Smooth muscle cell (in vitro differentiated cells): ENCODE data around the gene KIF1B. TPM values are rescaled to one million over a fixed set of nuclear protein-coding genes. Genes with fewer than 3 reads are reported as not detected.
"Not testable (repeated sequence)": the region's sequence is repeated elsewhere in the genome, so short reads cannot be mapped to it uniquely, and the experiment has no call there.

Source experiments
- DNase-seq: peaks from one replicate; lab custom pipeline; 2025; ENCODE audit not compliant: unreplicated experiment; lab: John Stamatoyannopoulos, UW
- H2AFZ ChIP-seq: fragments of 200-600 bp; sonication (generic); 2 replicates; pipeline ENCODE4 v1.6.0; 2016; ENCODE audit warnings: antibody characterized with exemption, low read depth, mild to moderate bottlenecking
- H3F3A ChIP-seq: fragments of 200-600 bp; sonication (generic); 2 replicates; pipeline ENCODE4 v1.6.0; 2017; ENCODE audit warnings: antibody characterized with exemption, low read depth
- H3K27ac ChIP-seq: fragments of 200-600 bp; sonication (generic); 2 replicates; pipeline ENCODE4 v1.5.1; 2016; ENCODE audit warnings: low read depth, mild to moderate bottlenecking
- H3K27me3 ChIP-seq: fragments of 200-600 bp; sonication (generic); 2 replicates; pipeline ENCODE4 v1.6.1; 2016; ENCODE audit warnings: low read depth, mild to moderate bottlenecking
- H3K36me3 ChIP-seq: fragments of 200-600 bp; sonication (generic); 2 replicates; pipeline ENCODE4 v1.5.1; 2016; ENCODE audit warnings: low read depth
- H3K4me1 ChIP-seq: fragments of 200-600 bp; sonication (generic); 2 replicates; pipeline ENCODE4 v1.5.1; 2016; ENCODE audit warnings: low read depth
- H3K4me2 ChIP-seq: fragments of 200-600 bp; sonication (generic); 2 replicates; pipeline ENCODE4 v1.6.0; 2016; ENCODE audit warnings: mild to moderate bottlenecking
- H3K4me3 ChIP-seq: fragments of 200-600 bp; sonication (generic); 2 replicates; pipeline ENCODE4 v1.5.1; 2016; ENCODE audit warnings: mild to moderate bottlenecking
- H3K79me2 ChIP-seq: fragments of 200-600 bp; sonication (generic); 2 replicates; pipeline ENCODE4 v1.6.0; 2016; ENCODE audit warnings: low read depth, mild to moderate bottlenecking
- H3K9ac ChIP-seq: fragments of 200-600 bp; sonication (generic); 2 replicates; pipeline ENCODE4 v1.6.0; 2016; ENCODE audit warnings: low read depth
- H3K9me3 ChIP-seq: fragments of 200-600 bp; sonication (generic); replicated peaks from 2 replicates; pipeline ENCODE4 v1.5.1; 2016; ENCODE audit warnings: low read depth
- H4K20me1 ChIP-seq: fragments of 200-600 bp; sonication (generic); 2 replicates; pipeline ENCODE4 v1.6.0; 2016; ENCODE audit warnings: low read depth
- WGBS: methylation state at CpG from one replicate; pipeline ENCODE4 v1.1.7; 2016; ENCODE audit warnings: low lambda C conversion rate; 5-methylcytosine and 5-hydroxymethylcytosine counted together
- polyA plus RNA-seq: library from polyadenylated mRNA; unstranded; fragments of >200 nt; fragmentation: Nextera tagmentation; extraction: Ambion mirVana; gene quantifications from 2 replicates; pipeline ENCODE4 v1.2.1, GENCODE V29; 2016
- total RNA-seq: library from RNA; depleted of rRNA; stranded (reverse); fragments of >200 nt; gene quantifications from 2 replicates; pipeline ENCODE4 v1.2.3, GENCODE V29; 2014
- TF ChIP-seq, protein P1 (sequence below): fragments of 200-600 bp; sonication (generic); IDR thresholded peaks from 2 replicates; pipeline ENCODE4 v1.5.1; 2017; ENCODE audit warnings: borderline replicate concordance, mild to moderate bottlenecking, antibody characterized with exemption; ENCODE audit not compliant: insufficient read depth, poor library complexity, severe bottlenecking

Gene KIF1B
- total and polyA plus RNA-seq, 2 experiments from 2014 or later: 9.1 to 29.6 TPM

DNA sequence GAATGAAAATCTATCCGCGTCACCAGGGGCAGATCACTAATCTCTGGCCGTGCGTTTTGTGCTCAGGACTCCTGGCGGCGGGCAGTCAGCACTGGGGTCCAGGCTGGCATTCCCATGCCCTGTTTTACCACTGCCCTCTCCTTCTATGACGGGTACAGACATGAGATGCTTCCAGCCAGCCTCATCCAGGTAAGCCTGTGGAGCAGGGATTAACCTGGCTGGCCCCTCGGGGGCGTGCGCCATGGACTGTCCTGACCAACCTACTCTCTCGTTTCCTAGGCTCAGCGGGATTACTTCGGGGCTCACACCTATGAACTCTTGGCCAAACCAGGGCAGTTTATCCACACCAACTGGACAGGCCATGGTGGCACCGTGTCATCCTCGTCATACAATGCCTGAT is 209.0 kb downstream of the KIF1B start:
- Histone ChIP-seq H3K9me3 (no peaks in the 10 kb centered on the region), H3K27me3 (no peaks in the 10 kb centered on the region), H3F3A (no peaks in the 10 kb centered on the region), H2AFZ (no peak overlapping the region), H3K9ac (no peak overlapping the region), H3K4me2 (no peak overlapping the region), H3K27ac (no peak overlapping the region), H3K36me3 (peaks cover 8% of the 10 kb centered on the region), H4K20me1 (no peaks in the 10 kb centered on the region), H3K4me3 (no peak overlapping the region), H3K79me2 (no peaks in the 10 kb centered on the region), H3K4me1 (no peaks in the 10 kb centered on the region)
- DNase-seq: no peak
- TF ChIP-seq, protein P1, sequence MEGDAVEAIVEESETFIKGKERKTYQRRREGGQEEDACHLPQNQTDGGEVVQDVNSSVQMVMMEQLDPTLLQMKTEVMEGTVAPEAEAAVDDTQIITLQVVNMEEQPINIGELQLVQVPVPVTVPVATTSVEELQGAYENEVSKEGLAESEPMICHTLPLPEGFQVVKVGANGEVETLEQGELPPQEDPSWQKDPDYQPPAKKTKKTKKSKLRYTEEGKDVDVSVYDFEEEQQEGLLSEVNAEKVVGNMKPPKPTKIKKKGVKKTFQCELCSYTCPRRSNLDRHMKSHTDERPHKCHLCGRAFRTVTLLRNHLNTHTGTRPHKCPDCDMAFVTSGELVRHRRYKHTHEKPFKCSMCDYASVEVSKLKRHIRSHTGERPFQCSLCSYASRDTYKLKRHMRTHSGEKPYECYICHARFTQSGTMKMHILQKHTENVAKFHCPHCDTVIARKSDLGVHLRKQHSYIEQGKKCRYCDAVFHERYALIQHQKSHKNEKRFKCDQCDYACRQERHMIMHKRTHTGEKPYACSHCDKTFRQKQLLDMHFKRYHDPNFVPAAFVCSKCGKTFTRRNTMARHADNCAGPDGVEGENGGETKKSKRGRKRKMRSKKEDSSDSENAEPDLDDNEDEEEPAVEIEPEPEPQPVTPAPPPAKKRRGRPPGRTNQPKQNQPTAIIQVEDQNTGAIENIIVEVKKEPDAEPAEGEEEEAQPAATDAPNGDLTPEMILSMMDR: no peak
- WGBS: 91% methylated on average over 15 of the region's 15 CpGs

DNA sequence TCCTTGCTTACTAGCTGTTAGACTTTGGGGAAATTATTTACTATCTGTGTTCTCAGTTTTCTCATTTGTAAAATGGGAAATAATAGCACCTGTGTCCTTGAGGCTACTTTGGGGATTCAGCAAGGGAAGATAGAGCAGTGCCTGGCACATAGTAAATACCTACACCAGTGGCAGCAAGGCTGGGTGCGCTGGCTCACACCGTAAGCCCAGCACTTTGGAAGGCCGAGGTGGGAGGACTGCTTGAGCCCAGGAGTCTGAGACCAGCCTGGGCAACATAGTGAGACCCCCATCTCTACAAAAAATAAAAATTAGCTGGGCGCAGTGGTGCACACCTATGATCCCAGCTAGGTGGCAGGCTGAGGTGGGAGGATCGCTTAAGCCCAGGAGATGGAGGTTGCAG is 211.3 kb downstream of the KIF1B start:
- no peaks in the 10 kb centered on the region for H3K4me1 ChIP-seq
- H3K4me2 ChIP-seq: no peak overlapping the region
- DNase-seq: no peak
- H3F3A ChIP-seq: no peaks in the 10 kb centered on the region
- H3K79me2 ChIP-seq: no peaks in the 10 kb centered on the region
- H2AFZ ChIP-seq: no peak overlapping the region
- no peaks in the 10 kb centered on the region for H3K9me3 ChIP-seq
- H3K36me3 ChIP-seq: peaks cover 8% of the 10 kb centered on the region
- H3K27me3 ChIP-seq: no peaks in the 10 kb centered on the region
- no peak overlapping the region for H3K4me3 ChIP-seq
- H3K27ac ChIP-seq: no peak overlapping the region
- 97% methylated on average over 5 of the region's 5 CpGs for WGBS
- no peaks in the 10 kb centered on the region for H4K20me1 ChIP-seq
- H3K9ac ChIP-seq: no peak overlapping the region
- TF ChIP-seq, protein P1: no peak

DNA sequence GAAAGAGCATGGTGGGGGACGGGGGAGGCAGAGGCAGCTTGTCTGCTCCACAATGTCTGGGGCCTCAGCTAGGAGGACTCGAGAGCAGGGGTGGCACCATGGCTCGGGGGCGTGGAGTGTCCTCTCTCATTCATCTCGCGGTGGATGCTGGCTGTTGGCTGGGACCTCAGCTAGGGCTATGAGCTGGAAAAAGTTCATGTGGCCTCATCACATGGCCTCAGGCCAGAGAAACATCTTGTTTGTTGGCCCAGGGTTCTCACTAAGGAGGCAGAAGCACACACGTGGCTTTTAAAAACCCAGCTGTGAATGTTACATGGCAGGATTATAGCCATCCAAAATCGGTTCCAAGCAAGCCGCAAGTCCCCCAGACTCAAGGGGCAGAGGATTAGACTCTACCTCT is 213.7 kb downstream of the KIF1B start:
- Histone ChIP-seq H3K36me3 (no peaks in the 10 kb centered on the region), H3F3A (no peaks in the 10 kb centered on the region), H3K9ac (no peak overlapping the region), H3K4me1 (no peaks in the 10 kb centered on the region), H3K9me3 (no peaks in the 10 kb centered on the region), H3K4me3 (no peak overlapping the region), H3K79me2 (no peaks in the 10 kb centered on the region), H4K20me1 (no peaks in the 10 kb centered on the region), H2AFZ (no peak overlapping the region), H3K27ac (no peak overlapping the region), H3K27me3 (no peaks in the 10 kb centered on the region), H3K4me2 (no peak overlapping the region)
- DNase-seq: no peak
- TF ChIP-seq, protein P1: no peak
- 85% methylated on average over 9 of the region's 9 CpGs for WGBS

DNA sequence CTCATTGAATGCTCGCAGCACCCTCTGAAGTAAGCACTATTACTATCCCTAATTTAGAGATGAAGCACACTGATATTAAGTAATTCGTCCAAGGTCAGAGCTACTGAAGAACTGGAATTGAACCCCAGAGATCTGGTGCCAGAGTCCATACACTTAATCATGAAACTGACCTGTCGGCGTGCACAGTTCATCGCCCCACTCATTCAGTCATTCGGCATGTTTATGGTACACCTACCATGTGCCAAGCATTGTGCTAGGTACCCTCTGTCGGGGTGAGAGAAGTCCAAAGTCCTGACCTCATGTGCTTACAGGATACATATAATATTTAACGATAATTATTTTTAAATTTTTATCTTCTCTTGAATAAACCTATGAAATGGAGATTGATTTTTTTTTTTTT is 214.3 kb downstream of the KIF1B start:
- no peak overlapping the region for H3K4me3 ChIP-seq
- no peak overlapping the region for H3K27ac ChIP-seq
- DNase-seq: no peak
- no peak overlapping the region for H2AFZ ChIP-seq
- H3F3A ChIP-seq: no peaks in the 10 kb centered on the region
- no peaks in the 10 kb centered on the region for H3K9me3 ChIP-seq
- H3K36me3 ChIP-seq: no peaks in the 10 kb centered on the region
- H3K4me2 ChIP-seq: no peak overlapping the region
- no peaks in the 10 kb centered on the region for H3K4me1 ChIP-seq
- H3K27me3 ChIP-seq: no peaks in the 10 kb centered on the region
- TF ChIP-seq, protein P1: no peak
- no peak overlapping the region for H3K9ac ChIP-seq
- WGBS: 94% methylated on average over 8 of the region's 8 CpGs
- H3K79me2 ChIP-seq: no peaks in the 10 kb centered on the region
- H4K20me1 ChIP-seq: no peaks in the 10 kb centered on the region

DNA sequence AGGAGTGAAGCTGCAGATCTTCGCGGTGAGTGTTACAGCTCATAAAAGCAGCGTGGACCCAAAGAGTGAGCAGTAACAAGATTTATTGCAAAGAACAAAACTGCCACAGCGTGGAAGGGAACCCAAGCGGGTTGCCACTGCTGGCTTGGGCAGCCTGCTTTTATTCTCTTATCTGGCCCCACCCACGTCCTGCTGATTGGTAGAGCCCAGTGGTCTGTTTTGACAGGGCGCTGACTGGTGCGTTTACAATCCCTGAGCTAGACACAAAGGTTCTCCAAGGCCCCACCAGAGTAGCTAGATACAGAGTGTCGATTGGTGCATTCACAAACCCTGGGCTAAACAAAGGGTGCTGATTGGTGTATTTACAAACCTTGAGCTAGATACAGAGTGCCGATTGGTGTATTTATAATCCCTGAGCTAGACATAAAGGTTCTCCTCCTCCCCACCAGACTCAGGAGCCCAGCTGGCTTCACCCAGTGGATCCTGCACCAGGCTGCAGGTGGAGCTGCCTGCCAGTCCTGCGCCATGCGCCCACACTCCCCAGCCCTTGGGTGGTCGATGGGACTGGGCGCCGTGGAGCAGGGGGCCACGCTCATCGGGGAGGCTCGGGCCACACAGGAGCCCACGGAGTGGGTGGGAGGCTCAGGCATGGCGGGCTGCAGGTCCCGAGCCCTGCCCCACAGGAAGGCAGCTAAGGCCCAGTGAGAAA is 215.6 kb downstream of the KIF1B start:
- WGBS: 85% methylated on average over 21 of the region's 21 CpGs
- not testable (repeated sequence) for H3K9ac ChIP-seq, DNase-seq, H3F3A ChIP-seq, H3K27ac ChIP-seq, H3K4me2 ChIP-seq, H2AFZ ChIP-seq, H3K79me2 ChIP-seq, H3K36me3 ChIP-seq, H3K9me3 ChIP-seq, H4K20me1 ChIP-seq, H3K27me3 ChIP-seq, H3K4me1 ChIP-seq, H3K4me3 ChIP-seq

DNA sequence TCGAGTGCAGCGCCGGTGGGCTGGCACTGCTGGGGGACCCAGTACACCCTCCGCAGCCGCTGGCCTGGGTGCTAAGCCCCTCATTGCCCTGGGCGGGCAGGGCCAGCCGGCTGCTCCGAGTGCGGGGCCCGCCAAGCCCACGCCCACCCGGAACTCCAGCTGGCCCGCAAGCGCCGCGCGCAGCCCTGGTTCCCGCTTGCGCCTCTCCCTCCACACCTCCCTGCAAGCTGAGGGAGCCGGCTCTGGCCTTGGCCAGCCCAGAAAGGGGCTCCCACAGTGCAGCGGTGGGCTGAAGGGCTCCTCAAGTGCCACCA is 216.1 kb downstream of the KIF1B start:
- H3K27ac ChIP-seq, H3K4me3 ChIP-seq, H3F3A ChIP-seq, DNase-seq, H3K4me1 ChIP-seq, H3K9me3 ChIP-seq, H4K20me1 ChIP-seq, H3K9ac ChIP-seq, H3K79me2 ChIP-seq, H3K4me2 ChIP-seq, H2AFZ ChIP-seq, H3K36me3 ChIP-seq, H3K27me3 ChIP-seq: not testable (repeated sequence)
- 97% methylated on average over 15 of the region's 21 CpGs for WGBS
